IPS-18a (cell line): Measurements from ENCODE around the gene KRT32.

Experiments
- H3K27ac ChIP-seq: one replicate; pipeline ENCODE4 v1.5.1; 2013; ENCODE audit warnings: low read length
- H3K27me3 ChIP-seq: one replicate; pipeline ENCODE4 v1.6.1; 2013; ENCODE audit warnings: mild to moderate bottlenecking, low read length; ENCODE audit not compliant: control insufficient read depth, insufficient read depth
- H3K36me3 ChIP-seq: one replicate; pipeline ENCODE4 v1.6.1; 2013; ENCODE audit warnings: low read depth, low read length; ENCODE audit not compliant: control insufficient read depth
- H3K4me1 ChIP-seq: one replicate; pipeline ENCODE4 v1.6.1; 2013; ENCODE audit warnings: low read depth, low read length; ENCODE audit not compliant: control insufficient read depth
- H3K4me3 ChIP-seq: one replicate; pipeline ENCODE4 v1.5.1; 2013; ENCODE audit warnings: low read length
- H3K9ac ChIP-seq: one replicate; pipeline ENCODE4 v1.6.1; 2013; ENCODE audit warnings: mild to moderate bottlenecking, low read length, moderate library complexity
- H3K9me3 ChIP-seq: one replicate; pipeline ENCODE4 v1.6.1; 2013; ENCODE audit warnings: low read depth, low read length; ENCODE audit not compliant: control insufficient read depth

KRT32 gene

DNA sequence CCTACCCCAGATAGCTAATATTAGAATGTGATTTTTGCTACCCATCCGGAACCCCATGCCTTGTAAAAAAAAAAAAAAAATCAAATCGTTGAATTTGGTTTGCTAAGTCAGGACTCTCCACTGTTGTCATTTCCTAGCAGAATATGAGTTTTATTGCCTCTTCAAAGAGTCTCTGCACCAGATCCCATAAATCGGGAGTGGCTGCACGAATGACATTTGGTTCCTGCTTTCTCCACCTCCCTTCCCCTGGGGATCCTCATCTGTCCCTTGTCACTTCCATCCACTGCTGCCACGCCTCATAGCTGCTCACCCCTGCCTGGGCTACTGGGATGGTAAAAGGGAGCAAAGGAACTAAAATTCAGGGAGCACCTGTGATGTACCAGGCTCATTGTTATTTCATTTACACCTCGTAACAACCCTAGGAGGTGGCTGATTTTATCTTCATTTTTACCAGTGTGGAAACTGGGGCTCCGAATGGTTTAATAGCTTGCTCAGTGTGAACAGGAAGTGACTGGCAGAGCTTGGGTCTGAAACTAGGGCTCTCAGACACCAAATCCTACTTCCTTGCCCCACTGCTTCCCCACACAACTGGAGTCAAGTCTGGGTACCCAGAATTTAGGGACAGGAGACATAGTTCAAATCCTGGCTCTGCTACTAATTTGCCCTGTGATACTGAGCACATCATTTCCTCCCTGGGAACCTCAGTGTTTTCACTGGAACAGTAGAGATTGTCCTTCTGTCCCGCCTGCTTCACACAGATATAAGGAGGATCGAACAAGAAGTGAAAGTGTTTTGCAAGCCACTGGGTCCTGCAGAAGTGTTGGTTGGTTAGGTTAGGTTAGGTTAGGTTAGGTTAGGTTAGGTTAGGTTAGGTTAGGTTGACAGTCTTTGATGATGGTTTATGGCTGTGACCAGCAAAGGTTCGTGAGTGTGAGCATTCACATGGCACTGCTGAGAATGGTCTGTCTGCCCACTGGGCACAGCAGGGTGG, 23.1 kb upstream of the KRT32 start:
- H3K27me3 ChIP-seq = no peaks in the 10 kb centered on the region
- H3K4me1 ChIP-seq = no peaks in the 10 kb centered on the region
- no peak overlapping the region for H3K4me3 ChIP-seq
- no peaks in the 10 kb centered on the region for H3K9me3 ChIP-seq
- H3K9ac ChIP-seq = no peak overlapping the region
- no peaks in the 10 kb centered on the region for H3K36me3 ChIP-seq
- H3K27ac ChIP-seq = no peak overlapping the region

GRCh38 chr17:41489531-41489930, 22.3 kb upstream of the KRT32 start, which contains the start of gene KRT36:
TSS of gene KRT36 (minus strand) at chr17:41489910. CDS start at chr17:41489864, 46 bp downstream.
- Histone ChIP-seq H3K4me1 (no peaks in the 10 kb centered on the region), H3K27me3 (no peaks in the 10 kb centered on the region), H3K36me3 (no peaks in the 10 kb centered on the region), H3K4me3 (no peak within 1 kb of the TSS), H3K9me3 (no peaks in the 10 kb centered on the region), H3K9ac (no peak within 1 kb of the TSS), H3K27ac (no peak within 1 kb of the TSS)

- H3K36me3 ChIP-seq = no peaks in the 10 kb centered on the region
- H3K27me3 ChIP-seq = no peaks in the 10 kb centered on the region
- no peaks in the 10 kb centered on the region for H3K9me3 ChIP-seq
- no peaks in the 10 kb centered on the region for H3K4me1 ChIP-seq
- H3K4me3 ChIP-seq = no peak overlapping the region
- H3K27ac ChIP-seq = no peak overlapping the region
- H3K9ac ChIP-seq = no peak overlapping the region
Measured at GRCh38 chr17:41486809-41487530, 19.8 kb upstream of the KRT32 start.

GRCh38 chr17:41486316-41486715, 19.1 kb upstream of the KRT32 start:
- Histone ChIP-seq H3K9ac (no peak overlapping the region), H3K36me3 (no peaks in the 10 kb centered on the region), H3K4me3 (no peak overlapping the region), H3K27me3 (no peaks in the 10 kb centered on the region), H3K9me3 (no peaks in the 10 kb centered on the region), H3K4me1 (no peaks in the 10 kb centered on the region), H3K27ac (no peak overlapping the region)

- no peaks in the 10 kb centered on the region for H3K9me3 ChIP-seq
- H3K27ac ChIP-seq = no peak overlapping the region
- H3K27me3 ChIP-seq = no peaks in the 10 kb centered on the region
- H3K4me1 ChIP-seq = no peaks in the 10 kb centered on the region
- no peak overlapping the region for H3K9ac ChIP-seq
- no peaks in the 10 kb centered on the region for H3K36me3 ChIP-seq
- H3K4me3 ChIP-seq = no peak overlapping the region
Measured at GRCh38 chr17:41484920-41485904, 18.0 kb upstream of the KRT32 start.

- Histone ChIP-seq H3K9ac (no peak overlapping the region), H3K9me3 (no peaks in the 10 kb centered on the region), H3K36me3 (no peaks in the 10 kb centered on the region), H3K4me1 (no peaks in the 10 kb centered on the region), H3K27ac (no peak overlapping the region), H3K27me3 (no peaks in the 10 kb centered on the region), H3K4me3 (no peak overlapping the region)
Measured at GRCh38 chr17:41483991-41484826, 17.0 kb upstream of the KRT32 start.

DNA sequence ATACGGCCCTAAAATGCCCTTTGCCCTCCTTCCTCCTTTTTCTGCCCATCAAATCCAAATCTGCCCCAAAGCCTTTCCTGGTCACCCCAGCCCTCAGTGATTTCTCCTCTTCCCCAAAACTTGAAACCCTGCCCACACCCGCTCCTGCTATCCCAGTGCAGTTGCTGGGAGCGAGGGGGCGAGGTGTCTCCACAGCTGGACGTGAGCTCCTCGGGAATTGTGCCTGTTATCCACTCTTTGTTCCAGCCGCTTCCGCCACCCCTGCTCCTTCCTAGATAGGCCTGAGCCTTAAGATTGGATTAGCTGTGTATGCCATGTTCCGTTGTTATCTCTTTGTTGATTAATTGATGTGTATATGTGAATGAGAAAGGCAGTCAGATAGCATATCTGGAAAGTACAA, 16.3 kb upstream of the KRT32 start:
- H3K27ac ChIP-seq = no peak overlapping the region
- H3K4me1 ChIP-seq = no peaks in the 10 kb centered on the region
- no peaks in the 10 kb centered on the region for H3K27me3 ChIP-seq
- no peaks in the 10 kb centered on the region for H3K36me3 ChIP-seq
- H3K9ac ChIP-seq = no peak overlapping the region
- H3K4me3 ChIP-seq = no peak overlapping the region
- H3K9me3 ChIP-seq = no peaks in the 10 kb centered on the region

DNA sequence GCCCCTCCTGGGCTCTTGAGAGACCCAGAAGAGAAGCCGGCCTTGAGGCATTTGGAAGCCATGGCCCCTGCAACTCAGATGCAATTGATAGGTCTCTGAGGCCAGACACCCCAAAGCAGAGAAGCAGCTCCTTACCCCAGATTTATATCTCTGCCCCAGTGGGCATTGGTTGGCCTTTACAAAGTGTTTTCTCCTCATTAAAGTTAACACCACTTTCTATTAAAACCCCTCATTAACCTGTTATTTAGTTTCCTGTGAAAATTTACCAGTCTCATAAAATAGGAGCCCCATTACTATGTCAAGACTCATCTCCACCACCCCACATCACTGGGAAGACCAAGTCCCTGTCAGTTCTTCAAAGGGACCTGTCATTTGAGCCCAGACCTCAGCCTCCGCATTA, 13.8 kb upstream of the KRT32 start, which contains the start of gene KRT35:
TSS of gene KRT35 (minus strand) at position 116 of the 400 bp plus-strand sequence. CDS start at position 62, 54 bp downstream.
- Histone ChIP-seq H3K9ac (no peak within 1 kb of the TSS), H3K4me3 (no peak within 1 kb of the TSS), H3K4me1 (no peaks in the 10 kb centered on the region), H3K27me3 (no peaks in the 10 kb centered on the region), H3K9me3 (no peaks in the 10 kb centered on the region), H3K27ac (no peak within 1 kb of the TSS), H3K36me3 (no peaks in the 10 kb centered on the region)

DNA sequence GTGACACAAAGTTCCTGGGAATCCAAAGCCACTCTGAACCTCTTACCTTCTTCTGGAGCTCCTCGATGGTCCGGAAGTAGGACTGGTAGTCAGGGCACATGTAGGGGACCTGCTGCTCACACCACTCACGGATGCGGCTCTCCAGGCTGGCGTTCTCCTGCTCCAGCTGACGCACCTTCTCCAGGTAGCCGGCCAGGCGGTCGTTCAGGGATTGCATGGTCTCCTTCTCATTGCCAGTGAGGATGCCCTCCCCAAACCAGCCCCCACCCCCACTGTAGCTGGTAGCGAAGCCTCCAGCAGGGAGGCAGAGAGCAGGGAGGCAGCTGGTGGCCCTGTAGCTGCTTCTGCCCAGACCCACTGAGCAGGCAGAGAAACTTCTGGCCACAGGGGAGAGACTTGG, 13.4 kb upstream of the KRT32 start:
- Histone ChIP-seq H3K27me3 (no peaks in the 10 kb centered on the region), H3K4me1 (no peaks in the 10 kb centered on the region), H3K9me3 (no peaks in the 10 kb centered on the region), H3K27ac (no peak overlapping the region), H3K4me3 (no peak overlapping the region), H3K9ac (no peak overlapping the region), H3K36me3 (no peaks in the 10 kb centered on the region)

DNA sequence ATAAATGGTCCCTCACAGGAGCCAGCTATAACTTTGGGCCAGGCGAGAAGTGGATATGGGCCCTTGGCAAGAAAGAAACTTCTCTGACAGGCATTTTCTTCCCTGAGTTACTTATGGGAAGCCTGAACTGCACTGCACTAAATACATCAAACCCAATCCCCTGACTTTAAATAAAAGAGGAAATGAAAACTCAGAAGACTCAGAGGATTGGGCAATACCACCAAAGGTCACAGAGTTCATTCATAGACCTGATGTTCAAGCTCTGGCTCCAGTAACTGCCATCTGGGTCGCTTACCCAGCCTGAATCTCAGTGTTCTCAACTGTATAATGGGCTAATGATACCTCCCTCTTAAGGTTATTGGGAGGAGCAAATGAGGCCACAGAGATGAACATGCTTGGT, 12.9 kb upstream of the KRT32 start:
- Histone ChIP-seq H3K9me3 (no peaks in the 10 kb centered on the region), H3K36me3 (no peaks in the 10 kb centered on the region), H3K4me1 (no peaks in the 10 kb centered on the region), H3K27me3 (no peaks in the 10 kb centered on the region), H3K9ac (no peak overlapping the region), H3K27ac (no peak overlapping the region), H3K4me3 (no peak overlapping the region)
